ENCODE data around the gene TNFRSF19. TPM values are rescaled to one million over a fixed set of nuclear protein-coding genes. Genes with fewer than 3 reads are reported as not detected.

TNFRSF19 gene
- total RNA-seq, 2 donors from 2014 or later = 0.28 TPM; not detected in 1

GRCh38 chr13:23620613-23621315 is 50.6 kb downstream of the TNFRSF19 start:
- no peaks in the 10 kb centered on the region for H3K9me3 Mint-ChIP-seq
- H3K4me3 Mint-ChIP-seq = no peak overlapping the region
- H3K4me1 Mint-ChIP-seq = no peaks in the 10 kb centered on the region
- H3K27me3 Mint-ChIP-seq = peaks cover 8% of the 10 kb centered on the region
- no peak overlapping the region for H3K27ac Mint-ChIP-seq
- ATAC-seq (replicated peaks) = no peak
- no peaks in the 10 kb centered on the region for H3K36me3 Mint-ChIP-seq (ENCODE audit: low read depth)

- Mint-ChIP-seq H3K4me3 (no peak overlapping the region), H3K4me1 (no peaks in the 10 kb centered on the region), H3K27ac (no peak overlapping the region), H3K27me3 (peaks cover 11% of the 10 kb centered on the region), H3K36me3 (ENCODE audit: low read depth) (no peaks in the 10 kb centered on the region), H3K9me3 (no peaks in the 10 kb centered on the region)
- peak; percentile 98 for ATAC-seq (replicated peaks)
Observed at GRCh38 chr13:23621316-23621645, 51.1 kb downstream of the TNFRSF19 start.

- H3K9me3 Mint-ChIP-seq = no peaks in the 10 kb centered on the region
- no peak overlapping the region for H3K4me3 Mint-ChIP-seq
- no peaks in the 10 kb centered on the region for H3K4me1 Mint-ChIP-seq
- H3K27ac Mint-ChIP-seq = no peak overlapping the region
- peaks cover 13% of the 10 kb centered on the region for H3K27me3 Mint-ChIP-seq
- peak; percentile 50 for ATAC-seq (replicated peaks)
- no peaks in the 10 kb centered on the region for H3K36me3 Mint-ChIP-seq (ENCODE audit: low read depth)
Observed at GRCh38 chr13:23622985-23623384, 52.8 kb downstream of the TNFRSF19 start.

GRCh38 chr13:23623394-23623793 is 53.2 kb downstream of the TNFRSF19 start:
- no peaks in the 10 kb centered on the region for H3K9me3 Mint-ChIP-seq
- H3K4me3 Mint-ChIP-seq = no peak overlapping the region
- no peaks in the 10 kb centered on the region for H3K4me1 Mint-ChIP-seq
- H3K27ac Mint-ChIP-seq = no peak overlapping the region
- H3K36me3 Mint-ChIP-seq (ENCODE audit: low read depth) = no peaks in the 10 kb centered on the region
- H3K27me3 Mint-ChIP-seq = peaks cover 13% of the 10 kb centered on the region
- ATAC-seq (replicated peaks) = no peak

GRCh38 chr13:23626700-23627099 is 56.5 kb downstream of the TNFRSF19 start:
- Mint-ChIP-seq H3K27me3 (peaks cover 17% of the 10 kb centered on the region), H3K27ac (no peak overlapping the region), H3K4me1 (no peaks in the 10 kb centered on the region), H3K9me3 (no peaks in the 10 kb centered on the region), H3K4me3 (no peak overlapping the region), H3K36me3 (ENCODE audit: low read depth) (no peaks in the 10 kb centered on the region)
- no peak for ATAC-seq (replicated peaks)

GRCh38 chr13:23627410-23627809 is 57.2 kb downstream of the TNFRSF19 start:
- ATAC-seq (replicated peaks) = no peak
- Mint-ChIP-seq H3K27me3 (peaks cover 17% of the 10 kb centered on the region), H3K36me3 (ENCODE audit: low read depth) (no peaks in the 10 kb centered on the region), H3K4me3 (no peak overlapping the region), H3K27ac (no peak overlapping the region), H3K9me3 (no peaks in the 10 kb centered on the region), H3K4me1 (no peaks in the 10 kb centered on the region)

GRCh38 chr13:23628250-23628649 is 58.0 kb downstream of the TNFRSF19 start:
- Mint-ChIP-seq H3K27ac (no peak overlapping the region), H3K4me1 (no peaks in the 10 kb centered on the region)
- ATAC-seq (replicated peaks) = no peak

GRCh38 chr13:23628765-23629565 is 58.8 kb downstream of the TNFRSF19 start:
- no peak for ATAC-seq (replicated peaks)
- Mint-ChIP-seq H3K27ac (no peak overlapping the region), H3K36me3 (ENCODE audit: low read depth) (no peaks in the 10 kb centered on the region), H3K4me3 (no peak overlapping the region), H3K9me3 (no peaks in the 10 kb centered on the region), H3K27me3 (peaks cover 21% of the 10 kb centered on the region), H3K4me1 (no peaks in the 10 kb centered on the region)

More at GRCh38 chr13:23628250-23628649, 58.0 kb downstream of the TNFRSF19 start:
- H3K36me3 Mint-ChIP-seq (ENCODE audit: low read depth) = no peaks in the 10 kb centered on the region
- no peaks in the 10 kb centered on the region for H3K9me3 Mint-ChIP-seq
- peaks cover 21% of the 10 kb centered on the region for H3K27me3 Mint-ChIP-seq
- H3K4me3 Mint-ChIP-seq = no peak overlapping the region

- ATAC-seq (replicated peaks) = no peak
- H3K27ac Mint-ChIP-seq = no peak overlapping the region
- no peaks in the 10 kb centered on the region for H3K9me3 Mint-ChIP-seq
- H3K27me3 Mint-ChIP-seq = peaks cover 21% of the 10 kb centered on the region
- H3K4me1 Mint-ChIP-seq = no peaks in the 10 kb centered on the region
- H3K4me3 Mint-ChIP-seq = no peak overlapping the region
- H3K36me3 Mint-ChIP-seq (ENCODE audit: low read depth) = no peaks in the 10 kb centered on the region
Observed at GRCh38 chr13:23629566-23630272, 59.5 kb downstream of the TNFRSF19 start.

- H3K27ac Mint-ChIP-seq = no peak overlapping the region
- no peak for ATAC-seq (replicated peaks)
Observed at GRCh38 chr13:23630349-23631093, 60.3 kb downstream of the TNFRSF19 start.

GRCh38 chr13:23631311-23632047 is 61.3 kb downstream of the TNFRSF19 start:
- no peak overlapping the region for H3K27ac Mint-ChIP-seq
- peaks cover 18% of the 10 kb centered on the region for H3K27me3 Mint-ChIP-seq
- H3K36me3 Mint-ChIP-seq (ENCODE audit: low read depth) = no peaks in the 10 kb centered on the region
- H3K4me1 Mint-ChIP-seq = no peaks in the 10 kb centered on the region
- no peak overlapping the region for H3K4me3 Mint-ChIP-seq
- no peaks in the 10 kb centered on the region for H3K9me3 Mint-ChIP-seq
- no peak for ATAC-seq (replicated peaks)

More at GRCh38 chr13:23630349-23631093, 60.3 kb downstream of the TNFRSF19 start:
- H3K36me3 Mint-ChIP-seq (ENCODE audit: low read depth) = no peaks in the 10 kb centered on the region
- H3K4me3 Mint-ChIP-seq = no peak overlapping the region
- no peaks in the 10 kb centered on the region for H3K9me3 Mint-ChIP-seq
- peaks cover 21% of the 10 kb centered on the region for H3K27me3 Mint-ChIP-seq
- no peaks in the 10 kb centered on the region for H3K4me1 Mint-ChIP-seq

GRCh38 chr13:23632048-23632582 is 61.9 kb downstream of the TNFRSF19 start:
- Mint-ChIP-seq H3K36me3 (ENCODE audit: low read depth) (no peaks in the 10 kb centered on the region), H3K9me3 (no peaks in the 10 kb centered on the region), H3K27ac (no peak overlapping the region), H3K27me3 (peaks cover 16% of the 10 kb centered on the region), H3K4me1 (no peaks in the 10 kb centered on the region), H3K4me3 (no peak overlapping the region)
- ATAC-seq (replicated peaks) = no peak

GRCh38 chr13:23632741-23633140 is 62.5 kb downstream of the TNFRSF19 start:
- Mint-ChIP-seq H3K4me3 (no peak overlapping the region), H3K4me1 (no peaks in the 10 kb centered on the region), H3K36me3 (ENCODE audit: low read depth) (no peaks in the 10 kb centered on the region)

More at GRCh38 chr13:23632741-23633140, 62.5 kb downstream of the TNFRSF19 start:
- H3K9me3 Mint-ChIP-seq = no peaks in the 10 kb centered on the region
- no peak for ATAC-seq (replicated peaks)
- no peak overlapping the region for H3K27ac Mint-ChIP-seq
- H3K27me3 Mint-ChIP-seq = peaks cover 11% of the 10 kb centered on the region
